WTC11 (cell line): ENCODE data around the gene PPP2R5E. TPM values are rescaled to one million over a fixed set of nuclear protein-coding genes. Genes with fewer than 3 reads are reported as not detected.

ENCODE experiments used
- ATF1 ChIP-seq: sonication (generic); formaldehyde crosslinking; IDR thresholded peaks from 2 replicates; pipeline ENCODE4 v1.8.1; 2023; ENCODE audit warnings: mild to moderate bottlenecking, moderate library complexity, missing genetic modification reagents
- ELF4 ChIP-seq: sonication (generic); formaldehyde crosslinking; IDR thresholded peaks from 2 replicates; pipeline ENCODE4 v1.8.1; 2022; ENCODE audit warnings: low read depth, mild to moderate bottlenecking, moderate library complexity, missing genetic modification reagents
- FOXJ3 ChIP-seq: sonication (generic); formaldehyde crosslinking; IDR thresholded peaks from 2 replicates; pipeline ENCODE4 v1.9.0; 2021; ENCODE audit warnings: missing genetic modification reagents, mild to moderate bottlenecking, borderline replicate concordance
- FOXP1 ChIP-seq: sonication (generic); formaldehyde crosslinking; IDR thresholded peaks from 2 replicates; pipeline ENCODE4 v1.8.0; 2022; ENCODE audit warnings: missing genetic modification reagents, mild to moderate bottlenecking, moderate library complexity, borderline replicate concordance
- IRF2 ChIP-seq: sonication (generic); formaldehyde crosslinking; IDR thresholded peaks from 2 replicates; pipeline ENCODE4 v1.8.0; 2022; ENCODE audit warnings: low read depth, missing genetic modification reagents, borderline replicate concordance
- JUN ChIP-seq: sonication (generic); formaldehyde crosslinking; IDR thresholded peaks from 2 replicates; pipeline ENCODE4 v1.8.0; 2023; ENCODE audit warnings: mild to moderate bottlenecking, missing genetic modification reagents
- MXD4 ChIP-seq: fragments of 250-450 bp; sonication (Bioruptor Pico); IDR thresholded peaks from 2 replicates; pipeline ENCODE4 v1.8.0; 2021; ENCODE audit warnings: mild to moderate bottlenecking, moderate library complexity, borderline replicate concordance
- NFE2L1 ChIP-seq: sonication (generic); formaldehyde crosslinking; IDR thresholded peaks from 2 replicates; pipeline ENCODE4 v1.8.1; 2023; ENCODE audit warnings: missing genetic modification reagents
- PRRX2 ChIP-seq: fragments of 250-450 bp; sonication (Bioruptor Pico); IDR thresholded peaks from 2 replicates; pipeline ENCODE4 v1.8.0; 2021; ENCODE audit warnings: mild to moderate bottlenecking
- SMAD4 ChIP-seq: sonication (generic); formaldehyde crosslinking; IDR thresholded peaks from 2 replicates; pipeline ENCODE4 v1.8.0; 2022; ENCODE audit warnings: mild to moderate bottlenecking, missing genetic modification reagents
- TEAD4 ChIP-seq: sonication (generic); formaldehyde crosslinking; IDR thresholded peaks from 2 replicates; pipeline ENCODE4 v1.8.0; 2022; ENCODE audit warnings: mild to moderate bottlenecking, missing genetic modification reagents
- ZBTB21 ChIP-seq: sonication (generic); formaldehyde crosslinking; IDR thresholded peaks from 2 replicates; pipeline ENCODE4 v1.8.1; 2023; ENCODE audit warnings: mild to moderate bottlenecking, missing genetic modification reagents, borderline replicate concordance
- ZNF121 ChIP-seq: sonication (generic); formaldehyde crosslinking; IDR thresholded peaks from 2 replicates; pipeline ENCODE4 v1.8.0; 2023; ENCODE audit warnings: missing genetic modification reagents
- ZNF317 ChIP-seq: sonication (generic); formaldehyde crosslinking; IDR thresholded peaks from 2 replicates; pipeline ENCODE4 v1.8.1; 2023; ENCODE audit warnings: low read depth, mild to moderate bottlenecking, moderate library complexity, missing genetic modification reagents, borderline replicate concordance
- ZNF396 ChIP-seq: fragments of 250-450 bp; sonication (Bioruptor Pico); IDR thresholded peaks from 2 replicates; pipeline ENCODE4 v1.8.0; 2021; ENCODE audit warnings: mild to moderate bottlenecking, moderate library complexity, borderline replicate concordance
- ZNF416 ChIP-seq: fragments of 250-450 bp; sonication (Bioruptor Pico); IDR thresholded peaks from 2 replicates; pipeline ENCODE4 v1.9.0; 2021; ENCODE audit warnings: mild to moderate bottlenecking, inconsistent platforms
- total RNA-seq: library from RNA; stranded (reverse); gene quantifications from 3 replicates; pipeline ENCODE4 v1.2.3, GENCODE V29; 2021
- TF ChIP-seq, protein P1 (sequence below): sonication (generic); formaldehyde crosslinking; conservative IDR thresholded peaks from 2 replicates; pipeline ENCODE4 v1.8.1; 2023; ENCODE audit warnings: mild to moderate bottlenecking, low read depth, missing genetic modification reagents, moderate library complexity
- TF ChIP-seq, protein P2 (sequence below): fragments of 200-600 bp; IDR thresholded peaks from 2 replicates; pipeline ENCODE4 v1.8.0; 2022; ENCODE audit warnings: antibody characterized with exemption
- TF ChIP-seq, protein P3 (sequence below): fragments of 250-450 bp; sonication (Bioruptor Pico); IDR thresholded peaks from 2 replicates; pipeline ENCODE4 v2.1.2; 2022; ENCODE audit warnings: mild to moderate bottlenecking, moderate library complexity
- TF ChIP-seq, protein P4 (sequence below): sonication (generic); formaldehyde crosslinking; IDR thresholded peaks from 2 replicates; pipeline ENCODE4 v1.8.1; 2023; ENCODE audit warnings: mild to moderate bottlenecking, missing genetic modification reagents, moderate library complexity
- TF ChIP-seq, protein P5 (sequence below): sonication (generic); formaldehyde crosslinking; IDR thresholded peaks from 2 replicates; pipeline ENCODE4 v1.8.1; 2023; ENCODE audit warnings: mild to moderate bottlenecking, moderate library complexity, missing genetic modification reagents
- TF ChIP-seq, protein P6 (sequence below): sonication (generic); formaldehyde crosslinking; IDR thresholded peaks from 2 replicates; pipeline ENCODE4 v1.8.1; 2022; ENCODE audit warnings: low read depth, mild to moderate bottlenecking, moderate library complexity, missing genetic modification reagents, borderline replicate concordance
- TF ChIP-seq, protein P7 (sequence below): sonication (generic); formaldehyde crosslinking; IDR thresholded peaks from 2 replicates; pipeline ENCODE4 v1.8.1; 2022; ENCODE audit warnings: low read depth, missing genetic modification reagents, borderline replicate concordance
- TF ChIP-seq, protein P8 (sequence below): sonication (generic); formaldehyde crosslinking; IDR thresholded peaks from 2 replicates; pipeline ENCODE4 v1.8.1; 2023; ENCODE audit warnings: mild to moderate bottlenecking, missing genetic modification reagents, moderate library complexity
- TF ChIP-seq, protein P9 (sequence below): sonication (generic); formaldehyde crosslinking; IDR thresholded peaks from 2 replicates; pipeline ENCODE4 v1.8.0; 2022; ENCODE audit warnings: mild to moderate bottlenecking, missing genetic modification reagents

The PPP2R5E gene
- total RNA-seq, 1 experiment from 2014 or later: 59.0 TPM

DNA sequence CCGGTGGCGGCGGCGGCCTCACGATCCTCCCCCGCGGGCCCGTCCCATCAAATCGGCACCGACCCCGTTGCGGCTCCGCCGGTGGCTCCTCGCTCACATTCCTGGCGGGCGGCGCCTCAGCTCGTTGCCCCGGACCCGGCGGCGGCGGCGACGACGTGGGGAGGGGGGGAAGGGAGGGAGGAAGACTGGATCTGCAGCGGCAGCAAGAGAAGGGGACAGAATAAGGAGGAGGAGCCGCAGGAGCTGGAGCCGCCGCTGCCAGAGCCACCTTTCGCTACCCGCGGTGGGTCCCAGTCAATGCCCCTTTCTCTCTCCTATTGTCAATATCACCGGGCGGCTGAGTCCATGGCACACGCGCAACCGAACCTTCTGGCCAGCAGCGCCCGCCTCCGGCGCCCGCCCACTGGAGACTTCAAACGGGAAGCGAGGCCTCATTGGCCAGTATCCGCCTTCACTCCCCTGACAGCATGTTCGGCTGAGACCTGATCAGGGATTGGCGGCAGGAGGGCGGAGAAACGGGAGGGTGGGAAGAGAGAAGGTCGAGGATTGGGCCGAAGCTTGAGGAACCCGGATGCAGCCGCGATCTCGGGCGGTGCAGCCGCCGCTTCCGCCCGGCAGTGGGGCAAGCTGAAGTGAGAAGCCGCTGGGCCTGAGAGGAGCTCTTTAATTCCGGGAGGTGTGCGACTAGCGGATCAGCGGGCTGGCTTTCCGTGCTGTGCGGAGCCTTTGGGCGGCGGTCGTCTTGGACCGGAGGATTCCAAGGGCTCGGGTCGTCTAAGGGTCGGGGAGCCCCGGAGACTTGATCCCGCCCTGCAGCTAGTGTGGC lies at the start of gene PPP2R5E (continued):
- TF ChIP-seq, protein P1, sequence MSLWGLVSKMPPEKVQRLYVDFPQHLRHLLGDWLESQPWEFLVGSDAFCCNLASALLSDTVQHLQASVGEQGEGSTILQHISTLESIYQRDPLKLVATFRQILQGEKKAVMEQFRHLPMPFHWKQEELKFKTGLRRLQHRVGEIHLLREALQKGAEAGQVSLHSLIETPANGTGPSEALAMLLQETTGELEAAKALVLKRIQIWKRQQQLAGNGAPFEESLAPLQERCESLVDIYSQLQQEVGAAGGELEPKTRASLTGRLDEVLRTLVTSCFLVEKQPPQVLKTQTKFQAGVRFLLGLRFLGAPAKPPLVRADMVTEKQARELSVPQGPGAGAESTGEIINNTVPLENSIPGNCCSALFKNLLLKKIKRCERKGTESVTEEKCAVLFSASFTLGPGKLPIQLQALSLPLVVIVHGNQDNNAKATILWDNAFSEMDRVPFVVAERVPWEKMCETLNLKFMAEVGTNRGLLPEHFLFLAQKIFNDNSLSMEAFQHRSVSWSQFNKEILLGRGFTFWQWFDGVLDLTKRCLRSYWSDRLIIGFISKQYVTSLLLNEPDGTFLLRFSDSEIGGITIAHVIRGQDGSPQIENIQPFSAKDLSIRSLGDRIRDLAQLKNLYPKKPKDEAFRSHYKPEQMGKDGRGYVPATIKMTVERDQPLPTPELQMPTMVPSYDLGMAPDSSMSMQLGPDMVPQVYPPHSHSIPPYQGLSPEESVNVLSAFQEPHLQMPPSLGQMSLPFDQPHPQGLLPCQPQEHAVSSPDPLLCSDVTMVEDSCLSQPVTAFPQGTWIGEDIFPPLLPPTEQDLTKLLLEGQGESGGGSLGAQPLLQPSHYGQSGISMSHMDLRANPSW (CRISPR knock-in tag): no peak
- no peak for TF ChIP-seq ZNF416 (CRISPR knock-in tag)
- TF ChIP-seq IRF2 (CRISPR knock-in tag): no peak
- TF ChIP-seq, protein P2, sequence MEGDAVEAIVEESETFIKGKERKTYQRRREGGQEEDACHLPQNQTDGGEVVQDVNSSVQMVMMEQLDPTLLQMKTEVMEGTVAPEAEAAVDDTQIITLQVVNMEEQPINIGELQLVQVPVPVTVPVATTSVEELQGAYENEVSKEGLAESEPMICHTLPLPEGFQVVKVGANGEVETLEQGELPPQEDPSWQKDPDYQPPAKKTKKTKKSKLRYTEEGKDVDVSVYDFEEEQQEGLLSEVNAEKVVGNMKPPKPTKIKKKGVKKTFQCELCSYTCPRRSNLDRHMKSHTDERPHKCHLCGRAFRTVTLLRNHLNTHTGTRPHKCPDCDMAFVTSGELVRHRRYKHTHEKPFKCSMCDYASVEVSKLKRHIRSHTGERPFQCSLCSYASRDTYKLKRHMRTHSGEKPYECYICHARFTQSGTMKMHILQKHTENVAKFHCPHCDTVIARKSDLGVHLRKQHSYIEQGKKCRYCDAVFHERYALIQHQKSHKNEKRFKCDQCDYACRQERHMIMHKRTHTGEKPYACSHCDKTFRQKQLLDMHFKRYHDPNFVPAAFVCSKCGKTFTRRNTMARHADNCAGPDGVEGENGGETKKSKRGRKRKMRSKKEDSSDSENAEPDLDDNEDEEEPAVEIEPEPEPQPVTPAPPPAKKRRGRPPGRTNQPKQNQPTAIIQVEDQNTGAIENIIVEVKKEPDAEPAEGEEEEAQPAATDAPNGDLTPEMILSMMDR: no peak
- no peak for TF ChIP-seq JUN (CRISPR knock-in tag)
- TF ChIP-seq, protein P3, sequence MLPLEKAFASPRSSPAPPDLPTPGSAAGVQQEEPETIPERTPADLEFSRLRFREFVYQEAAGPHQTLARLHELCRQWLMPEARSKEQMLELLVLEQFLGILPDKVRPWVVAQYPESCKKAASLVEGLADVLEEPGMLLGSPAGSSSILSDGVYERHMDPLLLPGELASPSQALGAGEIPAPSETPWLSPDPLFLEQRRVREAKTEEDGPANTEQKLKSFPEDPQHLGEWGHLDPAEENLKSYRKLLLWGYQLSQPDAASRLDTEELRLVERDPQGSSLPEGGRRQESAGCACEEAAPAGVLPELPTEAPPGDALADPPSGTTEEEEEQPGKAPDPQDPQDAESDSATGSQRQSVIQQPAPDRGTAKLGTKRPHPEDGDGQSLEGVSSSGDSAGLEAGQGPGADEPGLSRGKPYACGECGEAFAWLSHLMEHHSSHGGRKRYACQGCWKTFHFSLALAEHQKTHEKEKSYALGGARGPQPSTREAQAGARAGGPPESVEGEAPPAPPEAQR (CRISPR knock-in tag): no peak
- TF ChIP-seq ZBTB21 (CRISPR knock-in tag): no peak
- TF ChIP-seq ZNF121 (CRISPR knock-in tag): no peak
- TF ChIP-seq FOXP1: no peak; the same call in 1 of the 2 replicates
- TF ChIP-seq ZNF396: no peak
- TF ChIP-seq, protein P4, sequence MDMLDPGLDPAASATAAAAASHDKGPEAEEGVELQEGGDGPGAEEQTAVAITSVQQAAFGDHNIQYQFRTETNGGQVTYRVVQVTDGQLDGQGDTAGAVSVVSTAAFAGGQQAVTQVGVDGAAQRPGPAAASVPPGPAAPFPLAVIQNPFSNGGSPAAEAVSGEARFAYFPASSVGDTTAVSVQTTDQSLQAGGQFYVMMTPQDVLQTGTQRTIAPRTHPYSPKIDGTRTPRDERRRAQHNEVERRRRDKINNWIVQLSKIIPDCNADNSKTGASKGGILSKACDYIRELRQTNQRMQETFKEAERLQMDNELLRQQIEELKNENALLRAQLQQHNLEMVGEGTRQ: no peak
- peak; percentile 50; the same call in 1 of the 2 replicates for TF ChIP-seq TEAD4 (CRISPR knock-in tag)
- TF ChIP-seq, protein P5, sequence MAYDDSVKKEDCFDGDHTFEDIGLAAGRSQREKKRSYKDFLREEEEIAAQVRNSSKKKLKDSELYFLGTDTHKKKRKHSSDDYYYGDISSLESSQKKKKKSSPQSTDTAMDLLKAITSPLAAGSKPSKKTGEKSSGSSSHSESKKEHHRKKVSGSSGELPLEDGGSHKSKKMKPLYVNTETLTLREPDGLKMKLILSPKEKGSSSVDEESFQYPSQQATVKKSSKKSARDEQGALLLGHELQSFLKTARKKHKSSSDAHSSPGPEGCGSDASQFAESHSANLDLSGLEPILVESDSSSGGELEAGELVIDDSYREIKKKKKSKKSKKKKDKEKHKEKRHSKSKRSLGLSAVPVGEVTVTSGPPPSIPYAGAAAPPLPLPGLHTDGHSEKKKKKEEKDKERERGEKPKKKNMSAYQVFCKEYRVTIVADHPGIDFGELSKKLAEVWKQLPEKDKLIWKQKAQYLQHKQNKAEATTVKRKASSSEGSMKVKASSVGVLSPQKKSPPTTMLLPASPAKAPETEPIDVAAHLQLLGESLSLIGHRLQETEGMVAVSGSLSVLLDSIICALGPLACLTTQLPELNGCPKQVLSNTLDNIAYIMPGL (CRISPR knock-in tag): peak; percentile 63; the same call in 1 of the 2 replicates
- no peak for TF ChIP-seq ZNF317 (CRISPR knock-in tag)
- TF ChIP-seq ELF4 (CRISPR knock-in tag): no peak
- TF ChIP-seq NFE2L1 (CRISPR knock-in tag): peak; percentile 48; the same call in 1 of the 2 replicates
- TF ChIP-seq MXD4: no peak
- TF ChIP-seq ATF1 (CRISPR knock-in tag): no peak
- no peak for TF ChIP-seq FOXJ3 (CRISPR knock-in tag)
- TF ChIP-seq, protein P6, sequence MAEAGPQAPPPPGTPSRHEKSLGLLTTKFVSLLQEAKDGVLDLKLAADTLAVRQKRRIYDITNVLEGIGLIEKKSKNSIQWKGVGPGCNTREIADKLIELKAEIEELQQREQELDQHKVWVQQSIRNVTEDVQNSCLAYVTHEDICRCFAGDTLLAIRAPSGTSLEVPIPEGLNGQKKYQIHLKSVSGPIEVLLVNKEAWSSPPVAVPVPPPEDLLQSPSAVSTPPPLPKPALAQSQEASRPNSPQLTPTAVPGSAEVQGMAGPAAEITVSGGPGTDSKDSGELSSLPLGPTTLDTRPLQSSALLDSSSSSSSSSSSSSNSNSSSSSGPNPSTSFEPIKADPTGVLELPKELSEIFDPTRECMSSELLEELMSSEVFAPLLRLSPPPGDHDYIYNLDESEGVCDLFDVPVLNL: 0 out of 2 replicates have a peak, but pooled peaks have one; percentile 36
- TF ChIP-seq, protein P7, sequence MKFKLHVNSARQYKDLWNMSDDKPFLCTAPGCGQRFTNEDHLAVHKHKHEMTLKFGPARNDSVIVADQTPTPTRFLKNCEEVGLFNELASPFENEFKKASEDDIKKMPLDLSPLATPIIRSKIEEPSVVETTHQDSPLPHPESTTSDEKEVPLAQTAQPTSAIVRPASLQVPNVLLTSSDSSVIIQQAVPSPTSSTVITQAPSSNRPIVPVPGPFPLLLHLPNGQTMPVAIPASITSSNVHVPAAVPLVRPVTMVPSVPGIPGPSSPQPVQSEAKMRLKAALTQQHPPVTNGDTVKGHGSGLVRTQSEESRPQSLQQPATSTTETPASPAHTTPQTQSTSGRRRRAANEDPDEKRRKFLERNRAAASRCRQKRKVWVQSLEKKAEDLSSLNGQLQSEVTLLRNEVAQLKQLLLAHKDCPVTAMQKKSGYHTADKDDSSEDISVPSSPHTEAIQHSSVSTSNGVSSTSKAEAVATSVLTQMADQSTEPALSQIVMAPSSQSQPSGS (CRISPR knock-in tag): no peak
- TF ChIP-seq, protein P8, sequence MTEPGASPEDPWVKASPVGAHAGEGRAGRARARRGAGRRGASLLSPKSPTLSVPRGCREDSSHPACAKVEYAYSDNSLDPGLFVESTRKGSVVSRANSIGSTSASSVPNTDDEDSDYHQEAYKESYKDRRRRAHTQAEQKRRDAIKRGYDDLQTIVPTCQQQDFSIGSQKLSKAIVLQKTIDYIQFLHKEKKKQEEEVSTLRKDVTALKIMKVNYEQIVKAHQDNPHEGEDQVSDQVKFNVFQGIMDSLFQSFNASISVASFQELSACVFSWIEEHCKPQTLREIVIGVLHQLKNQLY: no peak
- TF ChIP-seq PRRX2 (CRISPR knock-in tag): no peak
- no peak for TF ChIP-seq SMAD4
- TF ChIP-seq, protein P9, sequence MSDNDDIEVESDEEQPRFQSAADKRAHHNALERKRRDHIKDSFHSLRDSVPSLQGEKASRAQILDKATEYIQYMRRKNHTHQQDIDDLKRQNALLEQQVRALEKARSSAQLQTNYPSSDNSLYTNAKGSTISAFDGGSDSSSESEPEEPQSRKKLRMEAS: peak; percentile 66; the same call in 1 of the 2 replicates
